Measurements from ENCODE around the gene MAGI3. TPM values are rescaled to one million over a fixed set of nuclear protein-coding genes. Genes with fewer than 3 reads are reported as not detected.

Gene MAGI3
- total and polyA plus RNA-seq, 2 of the 13 experiments (the other 11 are each of a cell fraction or from before 2014, with no cell fraction given), result 4.0 to 11.8 TPM

DNA sequence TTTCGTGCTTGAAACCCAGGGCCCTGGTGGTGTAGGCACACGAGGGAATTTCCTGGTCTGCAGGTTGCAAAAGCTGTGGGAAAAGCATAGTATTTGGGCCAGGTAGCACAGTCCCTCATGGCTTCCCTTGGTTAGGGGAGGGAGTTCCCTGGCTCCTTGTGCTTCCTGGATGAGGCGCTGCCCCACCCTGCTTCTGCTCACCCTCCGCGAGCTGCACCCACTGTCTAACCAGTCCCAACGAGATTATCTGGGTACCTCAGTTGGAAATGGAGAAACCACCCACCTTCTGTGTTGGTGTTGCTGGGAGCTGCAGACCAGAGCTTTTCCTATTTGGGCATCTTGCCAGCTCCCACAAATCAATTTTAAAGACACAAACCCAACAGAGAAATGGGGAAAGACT, 186.0 kb downstream of the MAGI3 start:
- BruUV-seq (replicated peaks), result no TSS peak
- Histone ChIP-seq H3K36me3 (replicated peaks in 1 of 2; ENCODE audit: control insufficient read depth in 1 of 2, insufficient read depth in 2 of 2, low read length in 2 of 2) (peaks cover 0 to 3% of the 10 kb centered on the region in 2 experiments; a peak in 1 of 5 replicates), H3K4me2 (ENCODE audit: low read depth, low read length) (no peak overlapping the region), H3K79me2 (ENCODE audit: insufficient read depth, low read length) (no peaks in the 10 kb centered on the region), H3K27me3 (ENCODE audit: control insufficient read depth in 1 of 2, insufficient read depth in 2 of 2, low read length in 2 of 2) (no peaks in the 10 kb centered on the region), H4K20me1 (ENCODE audit: insufficient read depth, low read length) (no peaks in the 10 kb centered on the region), H3K27ac (ENCODE audit: extremely low read length, insufficient read depth, low read length) (no peak overlapping the region), H3K4me1 (ENCODE audit: insufficient read depth, low read length) (peaks cover 21% of the 10 kb centered on the region), H2AFZ (ENCODE audit: low read length) (no peak overlapping the region), H3K4me3 (replicated peaks in 1 of 3; ENCODE audit: insufficient read depth in 1 of 3, low read depth in 2 of 3, low read length in 3 of 3) (no peak overlapping the region), H3K9ac (ENCODE audit: insufficient read depth, low read depth, low read length) (no peak overlapping the region), H3K9me3 (ENCODE audit: low read length) (no peaks in the 10 kb centered on the region)
- TF ChIP-seq ZNF205 (CRISPR knock-in tag; IDR thresholded peaks at IDR 0.05) (no peak), POLR2A (IDR thresholded peaks at IDR 0.05; ENCODE audit: insufficient read depth in 1 of 2, low read depth in 2 of 2, low read length in 2 of 2) (no peak), ZNF747 (CRISPR knock-in tag; IDR thresholded peaks at IDR 0.05; ENCODE audit: borderline replicate concordance) (no peak), ADNP (CRISPR knock-in tag; IDR thresholded peaks at IDR 0.05) (no peak), ZNF510 (CRISPR knock-in tag; IDR thresholded peaks at IDR 0.05; ENCODE audit: low read depth) (no peak), HNRNPUL1 (IDR thresholded peaks at IDR 0.05; ENCODE audit: low read depth, low read length) (no peak), KDM6A (CRISPR knock-in tag; IDR thresholded peaks at IDR 0.05; ENCODE audit: low read depth) (no peak), ZNF224 (CRISPR knock-in tag; IDR thresholded peaks at IDR 0.05) (no peak)
- TF ChIP-seq, protein P1, sequence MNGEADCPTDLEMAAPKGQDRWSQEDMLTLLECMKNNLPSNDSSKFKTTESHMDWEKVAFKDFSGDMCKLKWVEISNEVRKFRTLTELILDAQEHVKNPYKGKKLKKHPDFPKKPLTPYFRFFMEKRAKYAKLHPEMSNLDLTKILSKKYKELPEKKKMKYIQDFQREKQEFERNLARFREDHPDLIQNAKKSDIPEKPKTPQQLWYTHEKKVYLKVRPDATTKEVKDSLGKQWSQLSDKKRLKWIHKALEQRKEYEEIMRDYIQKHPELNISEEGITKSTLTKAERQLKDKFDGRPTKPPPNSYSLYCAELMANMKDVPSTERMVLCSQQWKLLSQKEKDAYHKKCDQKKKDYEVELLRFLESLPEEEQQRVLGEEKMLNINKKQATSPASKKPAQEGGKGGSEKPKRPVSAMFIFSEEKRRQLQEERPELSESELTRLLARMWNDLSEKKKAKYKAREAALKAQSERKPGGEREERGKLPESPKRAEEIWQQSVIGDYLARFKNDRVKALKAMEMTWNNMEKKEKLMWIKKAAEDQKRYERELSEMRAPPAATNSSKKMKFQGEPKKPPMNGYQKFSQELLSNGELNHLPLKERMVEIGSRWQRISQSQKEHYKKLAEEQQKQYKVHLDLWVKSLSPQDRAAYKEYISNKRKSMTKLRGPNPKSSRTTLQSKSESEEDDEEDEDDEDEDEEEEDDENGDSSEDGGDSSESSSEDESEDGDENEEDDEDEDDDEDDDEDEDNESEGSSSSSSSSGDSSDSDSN (CRISPR knock-in tag; IDR thresholded peaks at IDR 0.05), result no peak
- TF ChIP-seq, protein P2, sequence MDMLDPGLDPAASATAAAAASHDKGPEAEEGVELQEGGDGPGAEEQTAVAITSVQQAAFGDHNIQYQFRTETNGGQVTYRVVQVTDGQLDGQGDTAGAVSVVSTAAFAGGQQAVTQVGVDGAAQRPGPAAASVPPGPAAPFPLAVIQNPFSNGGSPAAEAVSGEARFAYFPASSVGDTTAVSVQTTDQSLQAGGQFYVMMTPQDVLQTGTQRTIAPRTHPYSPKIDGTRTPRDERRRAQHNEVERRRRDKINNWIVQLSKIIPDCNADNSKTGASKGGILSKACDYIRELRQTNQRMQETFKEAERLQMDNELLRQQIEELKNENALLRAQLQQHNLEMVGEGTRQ (IDR thresholded peaks at IDR 0.05; ENCODE audit: low read depth, low read length), result no peak
- TF ChIP-seq, protein P2 (CRISPR knock-in tag; IDR thresholded peaks at IDR 0.05; ENCODE audit: borderline replicate concordance), result no peak
- TF ChIP-seq, protein P3, sequence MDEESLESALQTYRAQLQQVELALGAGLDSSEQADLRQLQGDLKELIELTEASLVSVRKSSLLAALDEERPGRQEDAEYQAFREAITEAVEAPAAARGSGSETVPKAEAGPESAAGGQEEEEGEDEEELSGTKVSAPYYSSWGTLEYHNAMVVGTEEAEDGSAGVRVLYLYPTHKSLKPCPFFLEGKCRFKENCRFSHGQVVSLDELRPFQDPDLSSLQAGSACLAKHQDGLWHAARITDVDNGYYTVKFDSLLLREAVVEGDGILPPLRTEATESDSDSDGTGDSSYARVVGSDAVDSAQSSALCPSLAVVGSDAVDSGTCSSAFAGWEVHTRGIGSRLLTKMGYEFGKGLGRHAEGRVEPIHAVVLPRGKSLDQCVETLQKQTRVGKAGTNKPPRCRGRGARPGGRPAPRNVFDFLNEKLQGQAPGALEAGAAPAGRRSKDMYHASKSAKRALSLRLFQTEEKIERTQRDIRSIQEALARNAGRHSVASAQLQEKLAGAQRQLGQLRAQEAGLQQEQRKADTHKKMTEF (CRISPR knock-in tag; IDR thresholded peaks at IDR 0.05), result no peak
- TF ChIP-seq, protein P4, sequence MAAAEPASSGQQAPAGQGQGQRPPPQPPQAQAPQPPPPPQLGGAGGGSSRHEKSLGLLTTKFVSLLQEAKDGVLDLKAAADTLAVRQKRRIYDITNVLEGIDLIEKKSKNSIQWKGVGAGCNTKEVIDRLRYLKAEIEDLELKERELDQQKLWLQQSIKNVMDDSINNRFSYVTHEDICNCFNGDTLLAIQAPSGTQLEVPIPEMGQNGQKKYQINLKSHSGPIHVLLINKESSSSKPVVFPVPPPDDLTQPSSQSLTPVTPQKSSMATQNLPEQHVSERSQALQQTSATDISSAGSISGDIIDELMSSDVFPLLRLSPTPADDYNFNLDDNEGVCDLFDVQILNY (CRISPR knock-in tag; conservative IDR thresholded peaks at IDR 0.05), result no peak
- CTCF ChIA-PET (ENCODE audit: low intra/inter-chr PET ratio, low total read pairs), result no interaction called here
- in situ Hi-C loops (cut with HindIII; ENCODE audit: extremely low pct_ligation_motif_present, low pct_unique_long_range_greater_than_20kb) (no loop called here), intact Hi-C loops (cut with micrococcal nuclease; ENCODE audit: unreplicated experiment) (no loop called here)
- ATAC-seq, result no peak
- no peak for FAIRE-seq
- POLR2A ChIA-PET, result no interaction called here
- WGBS (ENCODE audit: low lambda C conversion rate), result 94% methylated on average over 6 of the region's 6 CpGs
- no peak for DNase-seq (ENCODE audit: low spot score)
